CD4-positive, alpha-beta T cell treated with Interleukin-4 for 4 hours (primary cell): ENCODE measurements around the gene CERS6.
"Not testable (repeated sequence)": the region's sequence is repeated elsewhere in the genome, so short reads cannot be mapped to it uniquely, and the experiment has no call there.

Experiments
- DNase-seq: peaks from one replicate; pipeline ENCODE4 v3.0.0-alpha.2; 2020

Gene CERS6

GRCh38 chr2:168650781-168651180, 194.7 kb downstream of the CERS6 start:
- DNase-seq = no peak

GRCh38 chr2:168652997-168653921, 197.2 kb downstream of the CERS6 start:
- no peak for DNase-seq

GRCh38 chr2:168654705-168655104, 198.6 kb downstream of the CERS6 start:
- no peak for DNase-seq

GRCh38 chr2:168655207-168655606, 199.1 kb downstream of the CERS6 start:
- DNase-seq = no peak

GRCh38 chr2:168657378-168657777, 201.3 kb downstream of the CERS6 start:
- not testable (repeated sequence) for DNase-seq

- DNase-seq = no peak
Observed at GRCh38 chr2:168658706-168659105, 202.6 kb downstream of the CERS6 start.

GRCh38 chr2:168660870-168661862, 205.1 kb downstream of the CERS6 start:
- DNase-seq = no peak

- DNase-seq = no peak
Observed at GRCh38 chr2:168661863-168662256, 205.8 kb downstream of the CERS6 start.

GRCh38 chr2:168662651-168663208, 206.7 kb downstream of the CERS6 start:
- DNase-seq = no peak

GRCh38 chr2:168663993-168664392, 207.9 kb downstream of the CERS6 start:
- DNase-seq = no peak

GRCh38 chr2:168664715-168665114, 208.6 kb downstream of the CERS6 start:
- not testable (repeated sequence) for DNase-seq

- DNase-seq = no peak
Observed at GRCh38 chr2:168666339-168666738, 210.3 kb downstream of the CERS6 start.

GRCh38 chr2:168667156-168667555, 211.1 kb downstream of the CERS6 start:
- no peak for DNase-seq

GRCh38 chr2:168669151-168669550, 213.1 kb downstream of the CERS6 start:
- DNase-seq = no peak

GRCh38 chr2:168670478-168670877, 214.4 kb downstream of the CERS6 start:
- DNase-seq = no peak

- no peak for DNase-seq
Observed at GRCh38 chr2:168671932-168672331, 215.9 kb downstream of the CERS6 start.

GRCh38 chr2:168673265-168674189, 217.5 kb downstream of the CERS6 start:
- DNase-seq = no peak

- no peak for DNase-seq
Observed at GRCh38 chr2:168678153-168678853, 222.2 kb downstream of the CERS6 start.

- no peak for DNase-seq
Observed at GRCh38 chr2:168679081-168679480, 223.0 kb downstream of the CERS6 start.

GRCh38 chr2:168679741-168680310, 223.8 kb downstream of the CERS6 start:
- no peak for DNase-seq

GRCh38 chr2:168683996-168684395, 227.9 kb downstream of the CERS6 start:
- DNase-seq = no peak
